ENCODE measurements around the gene TET1. TPM values are rescaled to one million over a fixed set of nuclear protein-coding genes. Genes with fewer than 3 reads are reported as not detected.
"Not testable (repeated sequence)": the region's sequence is repeated elsewhere in the genome, so short reads cannot be mapped to it uniquely, and the experiment has no call there.

The TET1 gene
- total and polyA plus RNA-seq, 8 donors, result 1.5 to 20.7 (median 15.7) TPM

DNA sequence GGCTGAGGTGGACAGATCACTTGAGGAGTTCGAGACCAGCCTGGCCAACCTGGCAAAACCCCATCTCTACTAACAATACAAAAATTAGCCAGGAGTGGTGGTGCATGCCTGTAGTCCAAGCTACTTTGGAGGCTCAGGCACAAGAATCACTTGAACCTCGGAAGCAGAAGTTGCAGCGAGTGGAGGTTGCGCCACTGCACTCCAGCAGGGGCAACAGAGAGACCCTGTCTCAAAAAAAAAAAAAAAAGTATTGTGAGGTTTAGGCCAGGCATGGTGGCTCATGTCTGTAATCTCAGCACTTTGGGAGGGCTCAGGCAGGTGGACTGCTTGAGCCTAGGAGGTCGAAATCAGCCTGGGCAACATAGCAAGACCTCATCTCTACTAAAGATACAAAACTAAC, 16.0 kb downstream of the TET1 start:
- DNase-seq, result no peak
- Histone ChIP-seq H3K4me1 (no peaks in the 10 kb centered on the region), H3K27me3 (no peaks in the 10 kb centered on the region), H3K9me3 (no peaks in the 10 kb centered on the region), H3K4me3 (no peak overlapping the region), H3K36me3 (no peaks in the 10 kb centered on the region), H3K27ac (no peak overlapping the region)
- ATAC-seq, result no peak
- intact Hi-C loops (cut with DNase I), result no loop called here
- TF ChIP-seq, protein P1, sequence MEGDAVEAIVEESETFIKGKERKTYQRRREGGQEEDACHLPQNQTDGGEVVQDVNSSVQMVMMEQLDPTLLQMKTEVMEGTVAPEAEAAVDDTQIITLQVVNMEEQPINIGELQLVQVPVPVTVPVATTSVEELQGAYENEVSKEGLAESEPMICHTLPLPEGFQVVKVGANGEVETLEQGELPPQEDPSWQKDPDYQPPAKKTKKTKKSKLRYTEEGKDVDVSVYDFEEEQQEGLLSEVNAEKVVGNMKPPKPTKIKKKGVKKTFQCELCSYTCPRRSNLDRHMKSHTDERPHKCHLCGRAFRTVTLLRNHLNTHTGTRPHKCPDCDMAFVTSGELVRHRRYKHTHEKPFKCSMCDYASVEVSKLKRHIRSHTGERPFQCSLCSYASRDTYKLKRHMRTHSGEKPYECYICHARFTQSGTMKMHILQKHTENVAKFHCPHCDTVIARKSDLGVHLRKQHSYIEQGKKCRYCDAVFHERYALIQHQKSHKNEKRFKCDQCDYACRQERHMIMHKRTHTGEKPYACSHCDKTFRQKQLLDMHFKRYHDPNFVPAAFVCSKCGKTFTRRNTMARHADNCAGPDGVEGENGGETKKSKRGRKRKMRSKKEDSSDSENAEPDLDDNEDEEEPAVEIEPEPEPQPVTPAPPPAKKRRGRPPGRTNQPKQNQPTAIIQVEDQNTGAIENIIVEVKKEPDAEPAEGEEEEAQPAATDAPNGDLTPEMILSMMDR (IDR thresholded peaks at IDR 0.05), result no peak

DNA sequence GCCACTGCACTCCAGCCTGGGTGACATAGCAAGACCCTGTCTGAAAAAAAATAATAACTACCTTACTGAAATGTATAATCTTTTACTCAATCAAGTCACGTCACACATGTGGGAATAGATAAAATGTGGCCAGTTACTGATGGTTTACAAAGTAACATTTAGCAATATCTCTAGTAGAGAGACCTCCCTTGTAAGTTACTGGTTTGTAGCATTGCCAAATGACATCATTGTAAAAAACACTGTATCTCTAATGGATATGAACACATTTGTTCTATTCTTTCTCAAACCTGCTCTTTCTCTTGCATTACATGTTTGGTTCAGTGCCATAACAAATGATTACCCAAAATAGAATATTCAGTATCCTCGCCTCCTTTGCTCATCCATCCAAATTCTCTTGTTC, 18.8 kb downstream of the TET1 start:
- H3K9me3 ChIP-seq, result no peaks in the 10 kb centered on the region
- ATAC-seq, result no peak
- H3K36me3 ChIP-seq, result no peaks in the 10 kb centered on the region
- no peak for DNase-seq
- H3K4me1 ChIP-seq, result no peaks in the 10 kb centered on the region
- H3K4me3 ChIP-seq, result no peak overlapping the region
- no peak overlapping the region for H3K27ac ChIP-seq
- H3K27me3 ChIP-seq, result no peaks in the 10 kb centered on the region
- intact Hi-C loops (cut with DNase I), result no loop called here
- TF ChIP-seq, protein P1 (IDR thresholded peaks at IDR 0.05), result no peak

DNA sequence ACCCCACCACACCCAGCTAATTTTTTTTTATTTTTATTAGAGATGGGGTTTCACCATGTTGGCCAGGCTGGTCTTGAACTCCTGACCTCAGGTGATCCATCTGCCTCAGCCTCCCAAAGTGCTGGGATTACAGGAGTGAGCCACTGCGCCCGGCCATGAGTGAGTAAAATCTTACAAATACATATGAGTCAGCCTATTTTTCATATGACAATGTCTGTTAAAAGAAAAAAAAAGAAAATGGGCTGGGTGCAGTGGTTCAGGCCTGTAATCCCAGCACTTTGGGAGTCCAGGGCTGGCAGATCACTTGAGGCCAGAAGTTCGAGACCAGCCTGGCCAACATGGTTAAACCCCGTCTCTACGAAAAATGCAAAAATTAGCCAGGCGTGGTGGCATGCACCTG, 24.1 kb downstream of the TET1 start:
- H3K9me3 ChIP-seq, ATAC-seq, H3K36me3 ChIP-seq: not testable (repeated sequence)

GRCh38 chr10:68586606-68587305, 26.6 kb downstream of the TET1 start:
- Histone ChIP-seq H3K4me1 (no peaks in the 10 kb centered on the region), H3K4me3 (no peak overlapping the region), H3K36me3 (no peaks in the 10 kb centered on the region), H3K9me3 (no peaks in the 10 kb centered on the region), H3K27me3 (no peaks in the 10 kb centered on the region), H3K27ac (no peak overlapping the region)
- TF ChIP-seq, protein P1 (IDR thresholded peaks at IDR 0.05), result no peak
- no peak for ATAC-seq
- intact Hi-C loops (cut with DNase I), result no loop called here
- DNase-seq, result no peak

More for the DNA sequence above, 24.1 kb downstream of the TET1 start:
- H3K4me1 ChIP-seq; DNase-seq; H3K27me3 ChIP-seq; intact Hi-C loops (cut with DNase I); H3K27ac ChIP-seq; H3K4me3 ChIP-seq: not testable (repeated sequence)

DNA sequence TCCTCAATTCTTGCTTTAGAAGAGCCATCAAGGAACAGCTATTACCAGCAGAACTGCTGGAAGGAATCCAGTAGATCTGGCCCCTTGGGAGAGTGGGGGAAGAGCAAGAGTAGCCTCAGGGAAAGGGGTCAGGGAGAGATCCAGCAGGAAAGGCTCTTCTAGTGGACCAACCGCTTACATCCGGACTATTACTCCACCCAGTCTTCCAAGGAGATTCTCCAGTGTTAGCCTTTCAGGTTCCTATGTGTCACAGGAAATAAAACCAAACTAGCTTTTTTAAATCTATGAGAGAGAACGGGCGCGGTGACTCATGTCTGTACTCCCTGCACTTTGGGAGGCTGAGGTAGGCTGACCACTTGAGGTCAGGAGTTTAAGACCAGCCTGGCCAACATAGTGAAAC, 34.3 kb downstream of the TET1 start:
- Histone ChIP-seq H3K9me3 (no peaks in the 10 kb centered on the region), H3K36me3 (no peaks in the 10 kb centered on the region), H3K27ac (no peak overlapping the region), H3K4me3 (no peak overlapping the region), H3K27me3 (no peaks in the 10 kb centered on the region), H3K4me1 (peaks cover 0 to 3% of the 10 kb centered on the region in 2 donors)
- DNase-seq (no peak), ATAC-seq (no peak)
- intact Hi-C loops (cut with DNase I), result no loop called here
- TF ChIP-seq, protein P1 (IDR thresholded peaks at IDR 0.05), result no peak

GRCh38 chr10:68595513-68595912, 35.4 kb downstream of the TET1 start:
- H3K36me3 ChIP-seq, result no peaks in the 10 kb centered on the region
- peaks cover 7 to 10% of the 10 kb centered on the region in 2 donors for H3K4me1 ChIP-seq
- H3K9me3 ChIP-seq, result no peaks in the 10 kb centered on the region
- TF ChIP-seq, protein P1 (IDR thresholded peaks at IDR 0.05), result no peak
- DNase-seq (no peak), ATAC-seq (no peak)
- intact Hi-C loops (cut with DNase I), result no loop called here
- H3K27ac ChIP-seq, result no peak overlapping the region
- no peaks in the 10 kb centered on the region for H3K27me3 ChIP-seq
- no peak overlapping the region for H3K4me3 ChIP-seq
